Kidney (tissue), 14 donors: ENCODE results near the gene ZFP36L1. TPM values are rescaled to one million over a fixed set of nuclear protein-coding genes. Genes with fewer than 3 reads are reported as not detected.

Source experiments
- DNase-seq, 5 donors: peaks; one replicate each; pipeline ENCODE4 v3.0.0-alpha.2; 2013 to 2020
- FAIRE-seq: peaks from 2 replicates; lab custom pipeline; 2012; peaks lifted over from hg19 to GRCh38; lab: Jason Lieb, UNC
- H3K27ac ChIP-seq, 2 donors: one replicate each; pipeline ENCODE4 v1.7.0; 2013; ENCODE audit warnings: low read depth in 2 of 2, low read length in 2 of 2, inconsistent platforms in 1 of 2
- H3K27me3 ChIP-seq: one replicate; pipeline ENCODE4 v1.7.1; 2013; ENCODE audit warnings: low read length, inconsistent platforms; ENCODE audit not compliant: control insufficient read depth, insufficient read depth
- H3K36me3 ChIP-seq, 3 donors: one replicate each; pipeline versions ENCODE4 v1.7.0 to v1.7.1; 2013; ENCODE audit warnings: low read length in 3 of 3, control low read depth in 1 of 3, inconsistent platforms in 1 of 3; ENCODE audit not compliant: insufficient read depth in 3 of 3, control insufficient read depth in 2 of 3
- H3K4me1 ChIP-seq, 3 donors: one replicate each; pipeline versions ENCODE4 v1.7.0 to v1.7.1; 2013; ENCODE audit warnings: low read length in 3 of 3, inconsistent platforms in 1 of 3, low read depth in 1 of 3; ENCODE audit not compliant: control insufficient read depth in 2 of 3, insufficient read depth in 2 of 3
- H3K4me3 ChIP-seq, 3 donors: one replicate each; pipeline versions ENCODE4 v1.7.0 to v1.8.1; 2013; ENCODE audit warnings: low read length in 3 of 3, control low read depth in 1 of 3, inconsistent platforms in 1 of 3
- H3K9ac ChIP-seq, 3 donors: one replicate each; pipeline versions ENCODE4 v1.7.0 to v1.7.1; 2013; ENCODE audit warnings: low read length in 3 of 3, control low read depth in 1 of 3, inconsistent platforms in 1 of 3
- H3K9me3 ChIP-seq, 3 donors: one replicate each; pipeline versions ENCODE4 v1.7.0 to v1.7.1; 2013; ENCODE audit warnings: low read length in 3 of 3, control low read depth in 1 of 3, inconsistent platforms in 1 of 3; ENCODE audit not compliant: control insufficient read depth in 2 of 3, insufficient read depth in 1 of 3
- intact Hi-C: fragments of 100-400 bp; cut with DNase I; formaldehyde crosslinking; loops from one replicate; pipeline ENCODE4 v1.11.1; 2022
- polyA plus RNA-seq: library from polyadenylated mRNA; stranded (reverse); fragments of 350-450 nt; fragmentation: Illumina TruSeq; extraction: RNeasy Lipid Tissue Mini Kit (QIAGEN cat#74804); gene quantifications from one replicate; pipeline ENCODE4 v1.2.3, GENCODE V29; 2014; ENCODE audit warnings: low read depth, low replicate concordance; ENCODE audit not compliant: insufficient read depth
- total RNA-seq: library from RNA; stranded (reverse); fragmentation: NEBNext Ultra II Directional; extraction: Animal tissue kit (Norgen Biotek cat#: 25700); gene quantifications from one replicate; pipeline ENCODE4 v1.2.1, GENCODE V29; 2021
- TF ChIP-seq, protein P1 (sequence below): IDR thresholded peaks from 3 replicates; pipeline ENCODE4 v1.5.1; 2012; ENCODE audit warnings: mild to moderate bottlenecking, moderate library complexity, borderline replicate concordance; ENCODE audit not compliant: insufficient read depth; ENCODE audit errors: extremely low read depth
- donor health status: control.
- donor health status: control.
- donor health status: control.
- donor health status: control.
- donor health status: control.
- donor health status: DM: yes; HTN: yes; CAD: no.
- donor health status: Normal renal cell carcinoma (clear cell type).

The ZFP36L1 gene
- total and polyA plus RNA-seq, 2 donors from 2014 or later: 73.3 to 289 TPM

DNA sequence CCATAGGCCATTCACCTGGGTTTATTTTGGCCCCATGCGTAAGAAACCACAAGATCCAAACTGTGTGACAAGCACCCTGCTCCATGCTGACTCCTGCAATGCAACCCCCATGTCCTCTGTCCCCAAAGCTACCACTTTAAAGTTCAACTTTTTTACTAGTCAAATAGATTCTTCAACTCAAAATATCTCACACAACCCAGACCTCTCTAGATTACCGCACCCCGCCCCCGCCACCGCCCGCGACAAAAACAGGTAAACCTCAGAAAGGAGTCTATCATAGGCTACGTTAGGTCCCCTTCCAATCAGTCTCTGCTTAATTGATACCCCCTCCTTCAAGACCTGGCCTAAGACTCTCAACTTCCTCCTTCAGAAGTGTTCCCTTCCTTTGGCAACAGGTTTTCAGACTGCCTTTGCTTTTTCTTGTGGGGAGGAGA lies 2.2 kb downstream of the ZFP36L1 start:
- H3K4me3 ChIP-seq: peak overlapping the region; percentile 89 to 100 (median 99)
- peaks cover 3 to 52% (median 17%) of the 10 kb centered on the region in 3 donors for H3K36me3 ChIP-seq
- peak overlapping the region; percentile 98 to 100 for H3K27ac ChIP-seq
- peaks cover 0 to 26% (median 17%) of the 10 kb centered on the region in 3 donors for H3K4me1 ChIP-seq
- intact Hi-C loops: loop anchor here (10.0 kb wide), 1 partner anchor 246 kb away; no protein-coding TSS in a partner anchor
- TF ChIP-seq, protein P1, sequence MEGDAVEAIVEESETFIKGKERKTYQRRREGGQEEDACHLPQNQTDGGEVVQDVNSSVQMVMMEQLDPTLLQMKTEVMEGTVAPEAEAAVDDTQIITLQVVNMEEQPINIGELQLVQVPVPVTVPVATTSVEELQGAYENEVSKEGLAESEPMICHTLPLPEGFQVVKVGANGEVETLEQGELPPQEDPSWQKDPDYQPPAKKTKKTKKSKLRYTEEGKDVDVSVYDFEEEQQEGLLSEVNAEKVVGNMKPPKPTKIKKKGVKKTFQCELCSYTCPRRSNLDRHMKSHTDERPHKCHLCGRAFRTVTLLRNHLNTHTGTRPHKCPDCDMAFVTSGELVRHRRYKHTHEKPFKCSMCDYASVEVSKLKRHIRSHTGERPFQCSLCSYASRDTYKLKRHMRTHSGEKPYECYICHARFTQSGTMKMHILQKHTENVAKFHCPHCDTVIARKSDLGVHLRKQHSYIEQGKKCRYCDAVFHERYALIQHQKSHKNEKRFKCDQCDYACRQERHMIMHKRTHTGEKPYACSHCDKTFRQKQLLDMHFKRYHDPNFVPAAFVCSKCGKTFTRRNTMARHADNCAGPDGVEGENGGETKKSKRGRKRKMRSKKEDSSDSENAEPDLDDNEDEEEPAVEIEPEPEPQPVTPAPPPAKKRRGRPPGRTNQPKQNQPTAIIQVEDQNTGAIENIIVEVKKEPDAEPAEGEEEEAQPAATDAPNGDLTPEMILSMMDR: no peak
- peak overlapping the region; percentile 99 to 100 (median 99) for H3K9ac ChIP-seq
- FAIRE-seq (no peak), DNase-seq (peak in 1 of 5 donors; percentile 40)
- H3K9me3 ChIP-seq: no peaks in the 10 kb centered on the region
- H3K27me3 ChIP-seq: no peaks in the 10 kb centered on the region

DNA sequence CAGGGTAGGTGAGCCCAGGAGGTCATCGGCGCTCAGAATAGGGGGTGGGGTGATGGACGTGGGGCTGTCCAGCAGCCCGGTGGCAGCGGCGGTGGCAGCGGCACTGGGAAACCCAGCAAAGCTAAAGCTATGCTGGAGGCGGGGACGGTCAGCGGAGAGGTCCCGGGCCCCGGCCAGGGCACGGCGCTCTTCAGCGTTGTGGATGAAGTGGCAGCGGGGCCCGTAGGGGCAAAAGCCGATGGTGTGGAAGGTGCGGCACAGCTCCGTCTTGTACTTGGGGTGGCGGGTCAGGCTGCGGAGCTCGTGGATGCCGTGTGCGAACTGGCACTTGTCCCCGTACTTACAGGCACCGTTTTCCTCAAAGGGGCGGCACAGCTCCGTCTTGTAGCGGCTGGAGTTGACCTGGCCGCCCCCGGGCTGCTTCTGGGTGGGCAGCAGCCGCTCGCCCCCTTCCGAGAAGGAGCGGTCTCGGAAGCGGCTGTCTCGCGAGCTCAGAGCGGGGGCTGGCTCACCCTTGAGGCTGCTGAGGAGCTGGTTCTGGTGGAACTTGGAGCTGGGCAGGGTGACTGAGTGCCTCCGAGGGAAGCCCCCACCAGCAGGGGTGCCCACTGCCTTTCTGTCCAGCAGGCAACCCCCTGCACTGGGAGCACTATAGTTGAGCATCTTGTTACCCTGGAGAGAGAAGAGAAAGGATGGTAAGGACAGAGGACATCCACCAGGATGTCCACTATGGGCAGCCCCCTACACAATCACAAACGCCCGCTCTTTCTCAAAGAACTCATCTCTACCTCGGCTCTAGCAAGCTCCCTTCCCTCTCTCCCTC lies 2.8 kb downstream of the ZFP36L1 start:
- no peaks in the 10 kb centered on the region for H3K27me3 ChIP-seq
- peak overlapping the region; percentile 89 to 100 (median 99) for H3K4me3 ChIP-seq
- TF ChIP-seq, protein P1: no peak
- H3K36me3 ChIP-seq: peaks cover 3 to 52% (median 17%) of the 10 kb centered on the region in 3 donors
- peak overlapping the region; percentile 98 to 100 for H3K27ac ChIP-seq
- H3K9ac ChIP-seq: peak overlapping the region; percentile 99 to 100 (median 99)
- DNase-seq (peak in 3 of 5 donors; percentile 41 to 85 (median 61)), FAIRE-seq (no peak)
- intact Hi-C loops: loop anchor here (10.0 kb wide), 2 partner anchors 115 to 245 kb away; no protein-coding TSS in a partner anchor
- peaks cover 0 to 32% (median 23%) of the 10 kb centered on the region in 3 donors for H3K4me1 ChIP-seq
- H3K9me3 ChIP-seq: no peaks in the 10 kb centered on the region

DNA sequence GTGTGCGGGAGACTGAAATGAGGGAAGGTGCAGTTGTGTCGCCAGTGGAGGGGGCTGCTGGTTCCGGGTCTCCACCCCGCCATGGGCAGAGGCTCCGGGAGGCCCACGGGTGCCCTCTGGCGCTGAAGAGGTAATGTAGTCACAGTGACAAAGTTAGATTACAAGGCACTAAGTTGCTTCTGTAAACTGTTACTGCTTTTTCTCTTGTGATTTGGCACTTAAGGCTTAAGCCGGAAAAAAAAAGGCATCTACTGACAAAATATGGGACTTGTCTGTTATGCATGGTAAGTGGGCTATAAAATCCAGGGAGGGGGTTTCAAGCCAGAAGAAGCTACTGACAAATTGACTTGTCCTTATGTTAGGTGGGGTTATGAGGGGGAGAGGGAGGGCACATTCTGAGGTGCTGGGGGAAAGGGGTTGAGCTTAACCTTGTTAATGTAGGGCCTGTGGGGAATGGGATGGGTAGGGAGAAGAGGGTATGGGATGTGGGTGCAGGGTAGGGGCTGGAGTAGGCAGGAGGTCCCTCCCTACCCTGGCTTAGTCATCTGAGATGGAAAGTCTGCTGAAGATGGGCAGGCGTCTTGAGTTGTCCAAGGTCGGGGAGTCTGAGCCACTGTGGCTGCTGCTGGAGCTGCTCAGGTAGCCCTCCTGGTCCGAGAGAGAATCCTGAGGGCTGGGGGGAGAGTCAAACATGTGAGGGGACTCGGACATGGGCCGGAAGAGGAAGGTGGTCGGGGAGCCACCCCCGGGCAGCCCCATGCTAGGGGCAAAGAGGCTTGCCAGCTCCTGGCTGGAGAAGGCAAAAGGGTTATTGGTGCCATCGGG lies 3.7 kb downstream of the ZFP36L1 start:
- DNase-seq: peak; percentile 90 to 95 (median 92)
- intact Hi-C loops: loop anchor here (10.0 kb wide), 1 partner anchor 114 kb away; no protein-coding TSS in a partner anchor
- Histone ChIP-seq H3K9ac (peak overlapping the region; percentile 99 to 100 (median 99)), H3K9me3 (no peaks in the 10 kb centered on the region), H3K27me3 (no peaks in the 10 kb centered on the region), H3K4me3 (peak overlapping the region; percentile 89 to 100 (median 99)), H3K27ac (peak overlapping the region; percentile 98 to 100), H3K36me3 (peaks cover 3 to 52% (median 17%) of the 10 kb centered on the region in 3 donors), H3K4me1 (peaks cover 4 to 38% (median 29%) of the 10 kb centered on the region in 3 donors)
- FAIRE-seq: no peak
- TF ChIP-seq, protein P1: peak; percentile 69
